Neural cell (in vitro differentiated cells): Measurements from ENCODE around the gene IGF1. TPM values are rescaled to one million over a fixed set of nuclear protein-coding genes. Genes with fewer than 3 reads are reported as not detected.

Source experiments
- H2AFZ ChIP-seq: fragments of 200-600, 300-800 bp; sonication (generic), shearing (Covaris generic); 2 replicates; pipeline ENCODE4 v1.6.0; 2014; ENCODE audit warnings: low read depth, mild to moderate bottlenecking, antibody characterized with exemption, low read length, moderate library complexity
- H3F3A ChIP-seq: fragments of 200-600 bp; shearing (Covaris generic); 2 replicates; pipeline ENCODE4 v1.6.1; 2016; ENCODE audit warnings: mild to moderate bottlenecking, moderate library complexity, mixed read lengths, antibody characterized with exemption, low read length; ENCODE audit not compliant: insufficient read depth, poor library complexity, severe bottlenecking
- H3K27ac ChIP-seq: fragments of 200-600, 300-800 bp; sonication (generic), shearing (Covaris generic); 2 replicates; pipeline ENCODE4 v1.5.1; 2014; ENCODE audit warnings: mild to moderate bottlenecking, low read length, moderate library complexity
- H3K27me3 ChIP-seq: fragments of 300-800, 200-600 bp; sonication (generic), shearing (Covaris generic); 2 replicates; pipeline ENCODE4 v1.6.0; 2014; ENCODE audit warnings: mild to moderate bottlenecking, low read depth, low read length, moderate library complexity; ENCODE audit not compliant: insufficient read depth
- H3K36me3 ChIP-seq: fragments of 300-800, 200-600 bp; sonication (generic), shearing (Covaris generic); 2 replicates; pipeline ENCODE4 v1.5.1; 2014; ENCODE audit warnings: mild to moderate bottlenecking, antibody characterized with exemption, low read length, moderate library complexity; ENCODE audit not compliant: insufficient read depth
- H3K4me2 ChIP-seq: fragments of 300-800, 200-600 bp; sonication (generic), shearing (Covaris generic); 2 replicates; pipeline ENCODE4 v1.6.0; 2014; ENCODE audit warnings: mild to moderate bottlenecking, low read length
- H3K4me3 ChIP-seq: fragments of 300-800, 200-600 bp; sonication (generic), shearing (Covaris generic); 2 replicates; pipeline ENCODE4 v1.5.1; 2014; ENCODE audit warnings: mild to moderate bottlenecking, low read length, moderate library complexity
- H3K79me2 ChIP-seq: fragments of 200-600 bp; shearing (Covaris generic); replicated peaks from 2 replicates; pipeline ENCODE4 v1.6.0; 2014; ENCODE audit warnings: mild to moderate bottlenecking, low read length, moderate library complexity; ENCODE audit not compliant: insufficient read depth
- H3K9ac ChIP-seq: fragments of 300-800, 200-600 bp; sonication (generic), shearing (Covaris generic); 2 replicates; pipeline ENCODE4 v1.6.1; 2016; ENCODE audit warnings: mild to moderate bottlenecking, low read length, mixed read lengths
- H3K9me2 ChIP-seq: fragments of 200-600 bp; shearing (Covaris generic); 2 replicates; pipeline ENCODE4 v1.6.1; 2016; ENCODE audit warnings: mild to moderate bottlenecking, low read length, mixed read lengths; ENCODE audit not compliant: insufficient read depth
- H3K9me3 ChIP-seq: fragments of 200-600, 300-800 bp; sonication (generic), shearing (Covaris generic); 2 replicates; pipeline ENCODE4 v1.6.1; 2016; ENCODE audit warnings: mild to moderate bottlenecking, mixed run types, low read length, moderate library complexity, mixed read lengths
- H4K20me1 ChIP-seq: fragments of 200-600 bp; shearing (Covaris generic); 2 replicates; pipeline ENCODE4 v1.6.1; 2016; ENCODE audit warnings: mild to moderate bottlenecking, mixed run types; ENCODE audit not compliant: insufficient read depth
- CTCF ChIP-seq: fragments of 450-650 bp; IDR thresholded peaks from 2 replicates; pipeline ENCODE4 v1.5.1; 2014; ENCODE audit warnings: antibody characterized with exemption, mild to moderate bottlenecking, moderate library complexity; ENCODE audit not compliant: poor library complexity, severe bottlenecking
- EP300 ChIP-seq: fragments of 450-650 bp; conservative IDR thresholded peaks from 2 replicates; pipeline ENCODE4 v1.6.1; 2014; ENCODE audit warnings: antibody characterized with exemption, mild to moderate bottlenecking, moderate library complexity; ENCODE audit not compliant: poor library complexity, severe bottlenecking
- EZH2 ChIP-seq: fragments of 200-600, 300-800 bp; shearing (Covaris generic), sonication (generic); IDR thresholded peaks from 2 replicates; pipeline ENCODE4 v1.6.1; 2014; ENCODE audit warnings: antibody characterized with exemption, low read length, borderline replicate concordance, mild to moderate bottlenecking; ENCODE audit not compliant: insufficient read depth, poor library complexity, severe bottlenecking
- MXI1 ChIP-seq: fragments of 450-650 bp; conservative IDR thresholded peaks from 2 replicates; pipeline ENCODE4 v1.6.1; 2014; ENCODE audit warnings: antibody characterized with exemption, mild to moderate bottlenecking; ENCODE audit not compliant: poor library complexity, severe bottlenecking
- POLR2AphosphoS5 ChIP-seq: IDR thresholded peaks from 2 replicates; pipeline ENCODE4 v1.6.1; 2012
- RAD21 ChIP-seq: fragments of 450-650 bp; conservative IDR thresholded peaks from 2 replicates; pipeline ENCODE4 v1.6.1; 2014; ENCODE audit warnings: antibody characterized with exemption, mild to moderate bottlenecking, moderate library complexity
- REST ChIP-seq: IDR thresholded peaks from 2 replicates; pipeline ENCODE4 v1.6.1; 2012; ENCODE audit warnings: borderline replicate concordance
- SMC3 ChIP-seq: fragments of 450-650 bp; conservative IDR thresholded peaks from 2 replicates; pipeline ENCODE4 v1.6.1; 2014; ENCODE audit warnings: antibody characterized with exemption, mild to moderate bottlenecking, moderate library complexity; ENCODE audit not compliant: poor library complexity
- TAF1 ChIP-seq: IDR thresholded peaks from 2 replicates; pipeline ENCODE4 v1.6.1; 2012; ENCODE audit warnings: low read depth
- polyA plus RNA-seq: library from polyadenylated mRNA; depleted of rRNA; stranded (reverse); fragments of >200 nt; gene quantifications from 2 replicates; pipeline ENCODE4 v1.2.3, GENCODE V29; 2014

The IGF1 gene
- polyA plus RNA-seq, 1 donor from 2014 or later: not detected

DNA sequence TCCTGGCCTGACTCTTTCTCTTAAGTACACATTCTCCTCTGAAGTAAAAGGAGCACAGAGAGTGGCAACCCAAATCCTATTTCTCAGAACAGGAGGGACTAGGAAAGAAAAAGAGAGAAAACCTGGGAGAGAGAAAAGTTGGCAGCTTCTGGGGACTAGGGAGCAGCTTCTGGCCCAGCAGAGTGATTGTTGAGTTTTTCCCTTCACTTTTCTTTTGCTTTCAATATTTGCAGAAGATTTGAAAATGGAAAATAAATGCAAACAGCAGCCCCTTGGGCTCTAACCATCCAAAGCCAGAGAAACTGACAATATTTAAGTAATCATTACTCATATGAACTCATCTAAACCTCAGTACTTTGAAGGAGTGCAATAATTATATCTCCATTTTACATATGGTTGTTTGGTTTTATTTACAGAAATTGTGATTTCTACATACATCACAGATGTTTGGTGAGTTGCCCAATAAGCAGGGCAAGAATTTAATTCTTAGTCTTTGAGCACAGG is 28.8 kb upstream of the IGF1 start:
- Histone ChIP-seq H3K79me2 (no peaks in the 10 kb centered on the region), H2AFZ (no peak overlapping the region), H3K9me3 (no peaks in the 10 kb centered on the region), H3K9me2 (no peaks in the 10 kb centered on the region), H3K27me3 (no peaks in the 10 kb centered on the region), H3K36me3 (no peaks in the 10 kb centered on the region), H3K9ac (no peak overlapping the region), H4K20me1 (no peaks in the 10 kb centered on the region), H3F3A (no peaks in the 10 kb centered on the region), H3K4me2 (no peak overlapping the region), H3K27ac (no peak overlapping the region), H3K4me3 (no peak overlapping the region)
- TF ChIP-seq EZH2: no peak
- TF ChIP-seq MXI1: no peak
- no peak for TF ChIP-seq POLR2AphosphoS5
- TF ChIP-seq EP300: no peak
- TF ChIP-seq RAD21: no peak
- TF ChIP-seq SMC3: no peak
- TF ChIP-seq CTCF: no peak
- no peak for TF ChIP-seq REST
- TF ChIP-seq TAF1: no peak

GRCh38 chr12:102508052-102508451 is 27.7 kb upstream of the IGF1 start:
- Histone ChIP-seq H3K27me3 (no peaks in the 10 kb centered on the region), H3K9me2 (no peaks in the 10 kb centered on the region), H3K9ac (no peak overlapping the region), H2AFZ (no peak overlapping the region), H3K4me3 (no peak overlapping the region), H3K9me3 (no peaks in the 10 kb centered on the region), H3K27ac (no peak overlapping the region), H3K36me3 (no peaks in the 10 kb centered on the region), H3K79me2 (no peaks in the 10 kb centered on the region), H4K20me1 (no peaks in the 10 kb centered on the region), H3F3A (no peaks in the 10 kb centered on the region), H3K4me2 (no peak overlapping the region)
- TF ChIP-seq RAD21 (no peak), SMC3 (no peak), CTCF (no peak), TAF1 (no peak), EZH2 (no peak), MXI1 (no peak), EP300 (no peak), REST (no peak), POLR2AphosphoS5 (no peak)
